ENCODE results near the gene USP31. TPM values are rescaled to one million over a fixed set of nuclear protein-coding genes. Genes with fewer than 3 reads are reported as not detected.

The USP31 gene
- total and polyA plus RNA-seq, 8 donors, result 1.7 to 18.5 (median 5.8) TPM

GRCh38 chr16:23051587-23051986 is 97.7 kb downstream of the USP31 start:
- Histone ChIP-seq H3K9me3 (no peaks in the 10 kb centered on the region), H3K4me1 (no peaks in the 10 kb centered on the region), H3K27ac (no peak overlapping the region), H3K36me3 (no peaks in the 10 kb centered on the region), H3K27me3 (peaks cover 0 to 59% (median 27%) of the 10 kb centered on the region in 3 donors), H3K4me3 (no peak overlapping the region)
- no peak for DNase-seq
- TF ChIP-seq EP300 (IDR thresholded peaks at IDR 0.05) (no peak), POLR2A (IDR thresholded peaks at IDR 0.05) (no peak), CTCF (IDR thresholded peaks at IDR 0.05) (no peak), POLR2AphosphoS5 (IDR thresholded peaks at IDR 0.05) (no peak)
- intact Hi-C loops (cut with DNase I; ENCODE audit: low total_unique reads), result no loop called here
- WGBS, 5 donors, result 66 to 70% (median 68%) methylated on average over 8 of the region's 8 CpGs

GRCh38 chr16:23048164-23048563 is 101.1 kb downstream of the USP31 start:
- intact Hi-C loops (cut with DNase I; ENCODE audit: low total_unique reads), result no loop called here
- Histone ChIP-seq H3K9me3 (peaks cover 0 to 13% (median 2%) of the 10 kb centered on the region in 4 donors), H3K27ac (no peak overlapping the region), H3K4me1 (no peaks in the 10 kb centered on the region), H3K27me3 (peaks cover 0 to 72% (median 27%) of the 10 kb centered on the region in 3 donors), H3K36me3 (no peaks in the 10 kb centered on the region), H3K4me3 (no peak overlapping the region)
- DNase-seq, result no peak
- TF ChIP-seq CTCF (IDR thresholded peaks at IDR 0.05) (no peak), POLR2A (IDR thresholded peaks at IDR 0.05) (no peak), POLR2AphosphoS5 (IDR thresholded peaks at IDR 0.05) (no peak)
- WGBS, 5 donors, result 65 to 84% (median 70%) methylated on average over 5 of the region's 5 CpGs

GRCh38 chr16:23045025-23045424 is 104.2 kb downstream of the USP31 start:
- intact Hi-C loops (cut with DNase I; ENCODE audit: low total_unique reads), result no loop called here
- Histone ChIP-seq H3K9me3 (peaks cover 0 to 13% (median 2%) of the 10 kb centered on the region in 4 donors), H3K27me3 (peaks cover 0 to 40% (median 0%) of the 10 kb centered on the region in 3 donors), H3K4me1 (no peaks in the 10 kb centered on the region), H3K27ac (no peak overlapping the region), H3K4me3 (no peak overlapping the region), H3K36me3 (no peaks in the 10 kb centered on the region)
- WGBS, 5 donors, result 59 to 89% (median 63%) methylated on average over 1 of the region's 1 CpG
- DNase-seq, result no peak
- TF ChIP-seq CTCF (IDR thresholded peaks at IDR 0.05), result no peak
- no peak for TF ChIP-seq EP300 (IDR thresholded peaks at IDR 0.05)
- no peak for TF ChIP-seq POLR2AphosphoS5 (IDR thresholded peaks at IDR 0.05)
- no peak for TF ChIP-seq POLR2A (IDR thresholded peaks at IDR 0.05)

- intact Hi-C loops (cut with DNase I; ENCODE audit: low total_unique reads), result no loop called here
- Histone ChIP-seq H3K4me3 (no peak overlapping the region), H3K4me1 (no peaks in the 10 kb centered on the region), H3K27me3 (peaks cover 0 to 9% (median 0%) of the 10 kb centered on the region in 3 donors), H3K27ac (no peak overlapping the region), H3K9me3 (peaks cover 0 to 9% (median 2%) of the 10 kb centered on the region in 4 donors), H3K36me3 (no peaks in the 10 kb centered on the region)
- 76 to 85% (median 82%) methylated on average over 4 of the region's 4 CpGs for WGBS, 5 donors
- no peak for DNase-seq
- TF ChIP-seq CTCF (IDR thresholded peaks at IDR 0.05) (no peak), POLR2A (IDR thresholded peaks at IDR 0.05) (no peak), EP300 (IDR thresholded peaks at IDR 0.05) (no peak), POLR2AphosphoS5 (IDR thresholded peaks at IDR 0.05) (no peak)
Measured at GRCh38 chr16:23040246-23040645, 109.0 kb downstream of the USP31 start.
